HepG2 (cell line): Measurements from ENCODE around the gene PSMB10. TPM values are rescaled to one million over a fixed set of nuclear protein-coding genes. Genes with fewer than 3 reads are reported as not detected.

Experiments used
- BRD4 ChIP-seq: sonication (generic); formaldehyde crosslinking; IDR thresholded peaks from 2 replicates; pipeline ENCODE4 v1.4.0; 2020; ENCODE audit warnings: missing genetic modification reagents
- CTCF ChIP-seq: sonication (generic); formaldehyde crosslinking; IDR thresholded peaks from 2 replicates; pipeline ENCODE4 v1.5.0; 2020; ENCODE audit warnings: mild to moderate bottlenecking, missing genetic modification reagents, moderate library complexity
- EHMT2 ChIP-seq: fragments of 200-600 bp; sonication (generic); IDR thresholded peaks from 2 replicates; pipeline ENCODE4 v1.7.0; 2017; ENCODE audit warnings: antibody characterized with exemption, low read depth, low read length, borderline replicate concordance
- NFIC ChIP-seq: IDR thresholded peaks from 2 replicates; pipeline ENCODE4 v1.6.1; 2012; ENCODE audit warnings: mild to moderate bottlenecking, low read length, inconsistent platforms
- POLR2AphosphoS5 ChIP-seq: IDR thresholded peaks from 2 replicates; pipeline ENCODE4 v1.6.1; 2012; ENCODE audit warnings: low read depth, low read length
- RARA ChIP-seq: IDR thresholded peaks from 2 replicates; pipeline ENCODE4 v1.6.1; 2016; ENCODE audit warnings: missing genetic modification reagents, missing compliant biosample characterization
- STAG1 ChIP-seq: sonication (generic); formaldehyde crosslinking; IDR thresholded peaks from 2 replicates; pipeline ENCODE4 v1.4.0; 2020; ENCODE audit warnings: missing genetic modification reagents
- TBX3 ChIP-seq: fragments of 450-650 bp; IDR thresholded peaks from 2 replicates; pipeline ENCODE4 v1.6.1; 2017; ENCODE audit warnings: antibody characterized with exemption, mild to moderate bottlenecking, inconsistent platforms, borderline replicate concordance
- ZBTB1 ChIP-seq: sonication (generic); formaldehyde crosslinking; IDR thresholded peaks from 2 replicates; pipeline ENCODE4 v1.4.0; 2020; ENCODE audit warnings: missing genetic modification reagents, borderline replicate concordance
- ZFP82 ChIP-seq: sonication (generic); formaldehyde crosslinking; IDR thresholded peaks from 2 replicates; pipeline ENCODE4 v1.5.1; 2020; ENCODE audit warnings: mild to moderate bottlenecking, missing genetic modification reagents, borderline replicate concordance
- ZNF225 ChIP-seq: sonication (generic); formaldehyde crosslinking; IDR thresholded peaks from 2 replicates; pipeline ENCODE4 v1.4.0; 2020; ENCODE audit warnings: mild to moderate bottlenecking, missing genetic modification reagents
- ZNF263 ChIP-seq: sonication (generic); formaldehyde crosslinking; IDR thresholded peaks from 2 replicates; pipeline ENCODE4 v1.4.0; 2020; ENCODE audit warnings: missing genetic modification reagents
- ZNF407 ChIP-seq: sonication (generic); formaldehyde crosslinking; IDR thresholded peaks from one replicate; pipeline ENCODE4 v1.5.1; 2020; ENCODE audit warnings: mild to moderate bottlenecking, missing genetic modification reagents; ENCODE audit errors: not compliant biosample characterization
- ZNF546 ChIP-seq: sonication (generic); formaldehyde crosslinking; conservative IDR thresholded peaks from 2 replicates; pipeline ENCODE4 v1.8.1; 2023; ENCODE audit warnings: mild to moderate bottlenecking, missing genetic modification reagents
- ZNF577 ChIP-seq: sonication (generic); formaldehyde crosslinking; IDR thresholded peaks from 2 replicates; pipeline ENCODE4 v1.4.0; 2020; ENCODE audit warnings: mild to moderate bottlenecking, low read depth, missing genetic modification reagents, borderline replicate concordance
- ZNF605 ChIP-seq: sonication (generic); formaldehyde crosslinking; IDR thresholded peaks from 2 replicates; pipeline ENCODE4 v1.8.0; 2022; ENCODE audit warnings: mild to moderate bottlenecking, missing genetic modification reagents
- ZNF674 ChIP-seq: sonication (generic); formaldehyde crosslinking; IDR thresholded peaks from 2 replicates; pipeline ENCODE4 v1.5.0; 2020; ENCODE audit warnings: low read depth, mild to moderate bottlenecking, missing genetic modification reagents
- ZNF713 ChIP-seq: sonication (generic); formaldehyde crosslinking; IDR thresholded peaks from 2 replicates; pipeline ENCODE4 v1.4.0; 2020; ENCODE audit warnings: mild to moderate bottlenecking, missing genetic modification reagents
- ZNF841 ChIP-seq: sonication (generic); formaldehyde crosslinking; IDR thresholded peaks from 2 replicates; pipeline ENCODE4 v1.8.1; 2023; ENCODE audit warnings: missing genetic modification reagents, borderline replicate concordance
- ZNF879 ChIP-seq: sonication (generic); formaldehyde crosslinking; IDR thresholded peaks from 2 replicates; pipeline ENCODE4 v1.8.1; 2023; ENCODE audit warnings: missing genetic modification reagents
- polyA plus RNA-seq, 8 experiments: library from polyadenylated mRNA; depleted of rRNA in 3 of 8; stranded (reverse) in 7 of 8; unstranded in 1 of 8; fragments of >200 nt; fragmentation: Illumina TruSeq in 4 of 8; extraction: Trizol in 4 of 8; gene quantifications; 2 replicates each; pipeline versions ENCODE4 v1.2.1 to v1.2.3, GENCODE V29; 2011 to 2016; ENCODE audit warnings: low read depth in 4 of 8, missing spikeins in 1 of 8, mixed read lengths in 1 of 8; ENCODE audit not compliant: insufficient read depth in 1 of 8
- total RNA-seq, 5 experiments: library from RNA; depleted of rRNA; stranded (reverse); fragments of >200 nt; fragmentation: Illumina TruSeq; extraction: Trizol; gene quantifications; 2 replicates each; pipeline ENCODE4 v1.2.3, GENCODE V29; 2016; ENCODE audit warnings: low read depth in 1 of 5

The PSMB10 gene
- total and polyA plus RNA-seq, 2 of the 13 experiments (the other 11 are each of a cell fraction or from before 2014, with no cell fraction given) = 12.7 to 65.9 TPM

GRCh38 chr16:67935402-67936123, 1.1 kb downstream of the PSMB10 start (continued):
- TF ChIP-seq STAG1 (CRISPR knock-in tag) (peak; percentile 32; the same call in 1 of the 2 replicates), ZNF263 (CRISPR knock-in tag) (0 out of 2 replicates have a peak, but pooled peaks have one; percentile 13), BRD4 (CRISPR knock-in tag) (peak; percentile 96), ZNF407 (CRISPR knock-in tag) (peak; percentile 80), ZNF577 (0 out of 2 replicates have a peak, but pooled peaks have one; percentile 53), TBX3 (no peak), POLR2AphosphoS5 (peak; percentile 90), ZNF605 (CRISPR knock-in tag) (peak; percentile 91), ZBTB1 (CRISPR knock-in tag) (no peak), EHMT2 (no peak), ZFP82 (CRISPR knock-in tag) (no peak; the same call in 1 of the 2 replicates), ZNF879 (CRISPR knock-in tag) (no peak), CTCF (peak; percentile 27), NFIC (no peak), ZNF674 (CRISPR knock-in tag) (no peak), ZNF546 (CRISPR knock-in tag) (peak; percentile 69), RARA (CRISPR knock-in tag) (0 out of 2 replicates have a peak, but pooled peaks have one; percentile 39), ZNF841 (no peak), ZNF225 (CRISPR knock-in tag) (peak; percentile 68; the same call in 1 of the 2 replicates), ZNF713 (no peak)
